Nephron progenitor cell (in vitro differentiated cells): ENCODE measurements around the gene SEBOX.
A peak's percentile ranks its signal among the peaks of the same experiment; 100 is the strongest.

Experiments used
- DNase-seq: peaks from one replicate; pipeline ENCODE4 v3.0.0; 2021
- H3K27ac Mint-ChIP-seq: 2 replicates; pipeline ENCODE4 v1.8.0; 2021; ENCODE audit warnings: mild to moderate bottlenecking, moderate library complexity, mixed read lengths
- H3K27me3 Mint-ChIP-seq: 2 replicates; pipeline ENCODE4 v1.8.0; 2021; ENCODE audit warnings: mild to moderate bottlenecking, low read depth, mixed read lengths; ENCODE audit not compliant: poor library complexity
- H3K36me3 Mint-ChIP-seq: 2 replicates; pipeline ENCODE4 v1.8.0; 2021; ENCODE audit warnings: low read depth, mixed read lengths
- H3K4me1 Mint-ChIP-seq: 2 replicates; pipeline ENCODE4 v1.8.0; 2021; ENCODE audit warnings: mixed read lengths
- H3K4me3 Mint-ChIP-seq: 2 replicates; pipeline ENCODE4 v1.8.0; 2021; ENCODE audit warnings: mild to moderate bottlenecking, moderate library complexity, mixed read lengths
- H3K9me3 Mint-ChIP-seq: 2 replicates; pipeline ENCODE4 v1.8.0; 2021; ENCODE audit warnings: mild to moderate bottlenecking, moderate library complexity, mixed read lengths
- CTCF ChIP-seq: fragments of 200-600 bp; sonication (generic); IDR thresholded peaks from 2 replicates; pipeline ENCODE4 v1.5.0; 2021; ENCODE audit warnings: antibody characterized with exemption

The SEBOX gene

GRCh38 chr17:28334666-28335200 lies 30.3 kb downstream of the SEBOX start:
- no peaks in the 10 kb centered on the region for H3K9me3 Mint-ChIP-seq
- DNase-seq: no peak
- peaks cover 3% of the 10 kb centered on the region for H3K27me3 Mint-ChIP-seq
- H3K4me1 Mint-ChIP-seq: peaks cover 35% of the 10 kb centered on the region
- no peak for TF ChIP-seq CTCF
- H3K27ac Mint-ChIP-seq: peak overlapping the region; percentile 76
- H3K4me3 Mint-ChIP-seq: peak overlapping the region; percentile 100
- H3K36me3 Mint-ChIP-seq: no peaks in the 10 kb centered on the region

- H3K9me3 Mint-ChIP-seq: no peaks in the 10 kb centered on the region
- H3K27ac Mint-ChIP-seq: peak overlapping the region; percentile 73
- DNase-seq: no peak
- peaks cover under 1% of the 10 kb centered on the region for H3K36me3 Mint-ChIP-seq
- H3K4me1 Mint-ChIP-seq: peaks cover 35% of the 10 kb centered on the region
- H3K4me3 Mint-ChIP-seq: peak overlapping the region; percentile 100
- TF ChIP-seq CTCF: no peak
- peaks cover 3% of the 10 kb centered on the region for H3K27me3 Mint-ChIP-seq
Measured at GRCh38 chr17:28334171-28334570, 30.8 kb downstream of the SEBOX start.

GRCh38 chr17:28333083-28333746 lies 31.8 kb downstream of the SEBOX start:
- H3K27me3 Mint-ChIP-seq: peaks cover 3% of the 10 kb centered on the region
- TF ChIP-seq CTCF: no peak
- no peak overlapping the region for H3K27ac Mint-ChIP-seq
- peaks cover 35% of the 10 kb centered on the region for H3K4me1 Mint-ChIP-seq
- DNase-seq: no peak
- no peak overlapping the region for H3K4me3 Mint-ChIP-seq
- peaks cover 9% of the 10 kb centered on the region for H3K36me3 Mint-ChIP-seq
- H3K9me3 Mint-ChIP-seq: no peaks in the 10 kb centered on the region

GRCh38 chr17:28331891-28332420 lies 33.0 kb downstream of the SEBOX start:
- H3K27ac Mint-ChIP-seq: no peak overlapping the region
- peaks cover 25% of the 10 kb centered on the region for H3K4me1 Mint-ChIP-seq

GRCh38 chr17:28330671-28331070 lies 34.3 kb downstream of the SEBOX start:
- no peak for TF ChIP-seq CTCF
- Mint-ChIP-seq H3K27ac (no peak overlapping the region), H3K27me3 (peaks cover 3% of the 10 kb centered on the region), H3K4me3 (no peak overlapping the region), H3K4me1 (peaks cover 22% of the 10 kb centered on the region), H3K36me3 (peaks cover 26% of the 10 kb centered on the region), H3K9me3 (no peaks in the 10 kb centered on the region)
- no peak for DNase-seq

More at GRCh38 chr17:28331891-28332420, 33.0 kb downstream of the SEBOX start:
- Mint-ChIP-seq H3K4me3 (no peak overlapping the region), H3K27me3 (peaks cover 3% of the 10 kb centered on the region), H3K36me3 (peaks cover 16% of the 10 kb centered on the region), H3K9me3 (no peaks in the 10 kb centered on the region)
- DNase-seq: no peak
- no peak for TF ChIP-seq CTCF

- TF ChIP-seq CTCF: no peak
- peaks cover 26% of the 10 kb centered on the region for H3K36me3 Mint-ChIP-seq
- no peak overlapping the region for H3K4me3 Mint-ChIP-seq
- no peaks in the 10 kb centered on the region for H3K9me3 Mint-ChIP-seq
- peaks cover 24% of the 10 kb centered on the region for H3K4me1 Mint-ChIP-seq
- DNase-seq: no peak
- peak overlapping the region; percentile 41 for H3K27ac Mint-ChIP-seq
- H3K27me3 Mint-ChIP-seq: peaks cover 3% of the 10 kb centered on the region
Measured at GRCh38 chr17:28328325-28328724, 36.7 kb downstream of the SEBOX start.
